Smooth muscle cell of the brain vasculature (primary cell): Measurements from ENCODE around the gene BABAM2.

Experiments used
- DNase-seq: peaks from one replicate; pipeline ENCODE4 v3.0.0-alpha.2; 2012; ENCODE audit warnings: low read depth, low spot score

BABAM2 gene

DNA sequence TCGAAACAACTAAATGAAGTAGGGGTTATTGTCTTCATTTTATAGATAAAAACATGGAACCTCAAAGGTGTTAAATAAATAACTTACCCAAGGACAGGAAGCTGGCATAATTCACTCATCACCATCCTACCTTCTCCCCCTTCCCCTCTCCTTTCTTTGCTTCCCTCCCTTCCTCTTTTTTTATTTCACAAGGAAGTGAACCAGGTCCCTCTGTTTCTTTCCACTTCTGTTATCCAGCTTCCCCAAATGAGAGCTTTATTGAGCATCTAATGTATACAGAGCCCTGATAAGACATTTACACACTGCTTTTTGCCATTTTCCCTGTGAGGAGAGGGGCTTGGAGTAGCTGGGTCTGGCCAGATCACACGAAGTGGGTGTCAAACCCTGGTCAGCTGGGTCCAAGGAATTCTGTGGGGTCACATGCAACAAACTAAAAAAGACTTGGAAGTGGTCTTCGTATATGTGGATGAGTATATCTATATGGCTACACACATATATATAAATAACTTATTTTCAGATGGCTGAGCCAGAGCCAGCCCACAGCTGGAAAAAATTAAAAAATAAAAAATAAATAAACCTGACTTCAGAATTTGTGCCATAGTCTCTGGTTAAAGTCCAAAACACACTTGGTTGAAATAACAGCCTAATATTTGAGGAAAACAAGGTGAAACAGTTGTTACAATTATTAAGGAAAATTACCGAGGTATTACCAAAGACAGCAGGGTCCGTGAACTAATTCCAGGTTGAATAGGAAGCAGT is 452.8 kb downstream of the BABAM2 start:
- DNase-seq = no peak

DNA sequence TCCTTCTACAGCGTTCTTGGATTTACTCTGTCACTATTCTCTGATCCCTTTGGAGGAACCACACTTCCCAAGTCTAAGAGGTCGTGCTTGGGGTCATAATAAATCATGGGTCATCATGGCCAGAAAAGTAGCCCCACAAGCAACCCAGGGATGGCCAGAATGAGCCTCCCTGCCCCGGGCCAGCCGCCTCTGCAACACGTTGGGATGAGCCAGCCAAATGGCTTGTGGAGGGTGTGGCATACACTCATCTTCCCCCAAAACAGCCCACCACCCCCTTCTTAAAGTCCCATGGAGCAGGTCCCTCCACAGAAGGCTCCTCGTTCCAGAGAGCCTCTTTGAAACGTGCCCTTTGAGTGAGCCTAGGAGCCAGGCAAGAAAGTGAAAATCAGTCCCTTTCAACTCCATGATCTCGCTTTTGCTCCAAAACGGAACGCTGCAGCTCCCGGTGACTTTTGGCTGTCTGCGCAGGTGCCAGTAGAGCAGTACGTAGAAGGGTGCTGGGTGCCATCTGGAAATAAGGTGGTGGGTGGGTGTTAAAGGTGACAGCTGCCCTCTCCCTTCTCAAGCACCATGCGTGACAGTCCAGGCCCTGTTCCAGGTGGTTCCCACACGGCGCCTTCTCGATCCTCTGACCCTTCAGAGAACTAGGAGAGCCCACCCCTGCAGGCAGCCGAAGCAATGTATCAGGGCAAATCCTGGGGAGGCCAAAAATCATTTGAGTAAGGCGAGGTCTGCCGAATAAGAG is 453.6 kb downstream of the BABAM2 start:
- DNase-seq = no peak

DNA sequence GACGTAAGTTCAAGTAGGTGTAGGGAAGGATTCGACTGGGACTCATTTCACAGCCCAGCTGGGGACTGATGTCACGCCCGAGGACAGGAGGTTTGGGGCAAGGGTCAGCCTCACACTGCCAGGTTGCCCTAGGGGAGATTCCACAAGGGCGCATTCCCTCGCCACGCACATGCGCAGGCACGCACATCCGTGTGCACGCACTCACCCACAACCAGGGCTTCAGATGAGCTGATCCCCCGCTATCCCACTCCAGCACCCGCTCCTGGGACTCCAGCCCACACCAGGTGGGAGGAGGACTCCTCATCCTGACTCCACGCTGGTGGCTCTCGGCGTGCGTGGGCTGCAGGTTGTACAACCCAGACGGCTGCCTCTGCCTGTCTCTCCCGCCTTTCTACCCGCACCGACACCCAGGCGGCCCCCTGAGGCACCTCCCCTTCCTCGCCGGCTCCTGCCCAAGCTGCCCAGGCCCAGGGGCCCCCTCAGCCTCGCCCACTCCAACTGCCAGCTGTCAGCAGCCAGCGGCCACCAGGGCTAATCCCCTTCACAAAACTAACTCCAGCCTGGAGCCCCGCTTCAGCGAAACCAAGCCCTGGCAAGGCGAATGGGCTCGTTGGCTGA is 454.3 kb downstream of the BABAM2 start:
- no peak for DNase-seq

DNA sequence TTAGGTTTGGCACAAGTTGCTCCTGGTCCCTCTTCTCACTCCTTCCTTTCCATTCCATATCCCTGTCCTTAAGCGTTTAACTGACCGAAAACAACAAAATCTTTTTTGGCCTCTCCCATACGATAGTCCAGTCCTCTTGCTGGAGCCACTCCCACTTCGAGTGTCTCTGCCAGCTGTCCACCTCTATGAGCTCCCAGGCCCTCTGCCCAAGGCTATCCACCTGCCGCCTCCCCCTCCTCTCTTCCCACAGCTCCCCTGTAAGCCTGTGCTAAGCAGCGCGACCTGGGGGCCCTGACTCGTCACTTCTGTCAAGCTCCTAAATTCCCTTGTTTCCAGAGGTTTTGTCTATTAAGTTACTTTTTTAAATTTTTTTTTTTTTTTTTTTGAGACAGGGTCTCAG is 455.1 kb downstream of the BABAM2 start:
- no peak for DNase-seq

DNA sequence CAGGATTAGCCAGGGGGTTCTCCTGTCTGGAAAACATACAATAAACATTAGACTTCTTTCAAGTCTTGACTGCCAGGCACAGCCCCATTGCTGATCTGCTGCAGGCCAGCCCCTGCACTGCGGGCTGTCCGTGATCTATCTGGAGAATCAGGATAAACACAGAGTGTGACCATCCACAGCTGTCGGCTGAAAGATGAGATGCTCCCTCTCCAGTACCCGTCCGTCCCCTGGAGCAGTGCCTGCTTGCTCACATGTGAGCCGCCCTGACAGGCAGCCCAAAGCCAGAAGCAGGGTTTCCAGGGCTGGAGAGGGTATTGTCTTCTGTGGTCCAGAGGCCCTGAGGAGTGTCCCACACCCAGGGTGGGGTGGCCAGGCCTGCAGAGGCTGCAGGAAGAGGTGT is 456.1 kb downstream of the BABAM2 start:
- no peak for DNase-seq

DNA sequence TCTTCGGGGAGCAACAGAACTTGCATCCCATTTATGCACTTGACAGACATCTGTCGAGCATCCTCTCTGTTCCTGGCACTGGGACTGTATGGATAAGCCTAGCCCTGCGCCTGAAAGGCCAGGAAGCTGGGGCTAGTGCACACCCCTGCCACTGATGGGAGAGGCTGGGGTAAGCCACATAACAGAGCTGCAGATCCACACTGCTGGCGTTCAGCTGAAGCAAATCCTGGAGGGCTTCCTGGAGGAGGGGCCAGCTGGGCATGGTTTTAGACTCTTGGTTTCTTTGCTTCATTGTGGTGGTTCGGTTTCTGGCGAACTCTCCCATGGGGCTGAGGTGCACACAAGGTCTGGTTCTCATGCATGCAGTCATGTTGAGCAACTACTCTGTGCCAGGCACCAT is 456.7 kb downstream of the BABAM2 start:
- no peak for DNase-seq

DNA sequence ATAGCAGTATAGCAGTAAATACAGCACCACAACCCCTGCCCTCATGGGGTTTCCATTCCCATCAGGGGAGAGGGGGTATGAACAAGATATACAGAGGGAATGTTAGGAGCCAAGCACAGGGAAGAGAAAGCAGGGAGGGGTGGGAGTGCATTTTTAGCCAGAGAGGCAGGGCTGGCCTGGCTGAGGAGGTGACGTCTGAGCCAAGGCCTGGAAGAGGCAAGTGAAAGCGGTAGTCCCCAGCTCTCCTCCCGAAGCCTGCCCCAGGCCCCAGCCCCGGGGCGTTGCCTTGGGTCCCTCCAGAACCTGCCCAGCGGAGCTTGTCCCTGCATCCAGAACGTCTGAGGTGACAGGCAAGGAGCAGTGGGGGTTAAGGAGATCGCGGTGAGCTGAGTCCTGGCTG is 457.1 kb downstream of the BABAM2 start:
- no peak for DNase-seq

DNA sequence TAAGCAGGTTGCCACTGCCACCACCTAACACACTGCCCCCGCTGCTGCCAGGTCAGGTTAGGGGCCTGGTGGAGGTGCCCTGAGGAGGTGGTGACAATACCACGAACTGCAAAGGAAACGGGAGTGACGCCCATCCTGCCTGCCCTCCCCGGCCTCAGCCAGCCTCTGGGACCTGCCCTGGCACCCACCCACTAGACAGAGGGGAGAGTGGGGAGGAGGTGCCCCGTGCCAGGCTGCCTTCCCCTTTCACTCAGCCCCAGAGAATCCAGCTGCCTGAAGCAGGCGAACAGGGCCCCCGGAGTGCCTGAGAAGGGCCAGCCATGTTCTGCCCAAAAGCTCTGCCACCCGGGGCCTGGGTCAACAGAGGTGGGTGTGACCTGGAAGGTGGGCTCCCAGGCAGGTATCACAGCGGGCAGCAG is 457.6 kb downstream of the BABAM2 start:
- DNase-seq = no peak

DNA sequence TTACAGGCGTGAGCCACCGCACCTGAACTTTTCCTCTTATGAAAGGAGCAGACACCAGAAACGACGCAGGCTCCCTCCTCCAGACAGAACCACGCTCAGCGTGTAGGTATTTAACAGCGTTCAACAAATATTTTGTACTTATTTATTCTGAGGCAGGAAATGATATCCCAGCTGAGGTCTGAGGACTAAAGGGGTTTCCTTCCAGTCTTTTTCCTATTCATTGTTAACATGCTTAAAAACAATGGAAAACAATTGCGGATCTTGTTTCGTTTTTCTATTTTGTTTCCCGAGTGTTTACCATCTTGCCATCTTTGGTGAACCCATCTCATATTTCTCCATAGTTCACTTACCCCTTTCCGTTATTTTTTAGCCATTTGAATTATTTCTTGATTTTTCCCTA is 458.4 kb downstream of the BABAM2 start:
- DNase-seq = no peak

DNA sequence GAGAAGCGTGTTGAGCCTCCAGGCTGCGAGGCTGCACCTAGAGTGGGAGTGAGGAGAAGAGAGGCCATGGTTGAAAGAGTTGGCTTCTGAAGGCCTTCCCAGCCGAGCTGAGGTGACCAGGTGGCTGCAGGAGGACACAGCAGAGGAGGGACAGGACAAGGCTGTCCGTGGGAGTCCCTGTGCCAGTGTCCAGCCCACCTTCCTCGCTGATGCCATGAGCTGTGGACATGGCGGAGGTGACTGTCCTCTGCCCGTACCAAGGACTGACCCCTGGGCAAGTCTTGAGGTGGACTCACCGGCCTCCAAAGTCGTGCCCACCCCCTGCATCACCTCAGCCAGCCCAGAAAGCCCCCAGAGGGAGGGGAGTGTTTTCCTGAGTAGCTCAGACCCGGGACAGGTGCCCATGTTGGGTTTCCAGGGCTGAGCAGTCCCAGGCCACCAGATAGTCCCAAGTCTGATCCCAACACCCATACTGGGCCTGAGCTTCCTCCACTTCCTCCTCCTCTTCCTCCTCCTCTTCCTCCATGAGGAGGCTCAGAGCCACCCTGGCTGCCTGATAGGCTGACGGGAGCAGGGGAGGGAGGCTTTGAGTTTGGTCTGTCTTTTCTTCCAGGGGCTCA is 459.1 kb downstream of the BABAM2 start:
- DNase-seq = no peak

DNA sequence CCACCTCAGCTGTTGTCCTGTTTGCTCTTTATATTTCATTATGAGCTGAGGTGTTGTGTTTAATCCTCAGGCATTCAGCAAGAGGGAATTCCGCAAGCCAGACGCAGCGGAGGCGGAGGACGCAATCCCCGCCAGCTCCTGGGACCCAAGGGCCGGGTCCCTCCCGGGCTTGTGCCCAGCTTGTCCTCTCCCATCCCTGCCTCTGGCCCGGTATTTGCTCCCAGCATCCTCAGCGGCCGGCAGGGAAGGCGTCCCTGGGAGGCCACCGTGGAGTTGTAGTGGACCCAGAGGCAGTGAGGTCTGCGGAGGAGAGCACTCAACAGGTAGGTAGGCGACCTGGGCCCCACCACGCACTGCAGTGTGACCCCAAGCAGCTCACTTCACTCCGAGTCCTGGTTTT is 459.7 kb downstream of the BABAM2 start:
- DNase-seq = no peak

DNA sequence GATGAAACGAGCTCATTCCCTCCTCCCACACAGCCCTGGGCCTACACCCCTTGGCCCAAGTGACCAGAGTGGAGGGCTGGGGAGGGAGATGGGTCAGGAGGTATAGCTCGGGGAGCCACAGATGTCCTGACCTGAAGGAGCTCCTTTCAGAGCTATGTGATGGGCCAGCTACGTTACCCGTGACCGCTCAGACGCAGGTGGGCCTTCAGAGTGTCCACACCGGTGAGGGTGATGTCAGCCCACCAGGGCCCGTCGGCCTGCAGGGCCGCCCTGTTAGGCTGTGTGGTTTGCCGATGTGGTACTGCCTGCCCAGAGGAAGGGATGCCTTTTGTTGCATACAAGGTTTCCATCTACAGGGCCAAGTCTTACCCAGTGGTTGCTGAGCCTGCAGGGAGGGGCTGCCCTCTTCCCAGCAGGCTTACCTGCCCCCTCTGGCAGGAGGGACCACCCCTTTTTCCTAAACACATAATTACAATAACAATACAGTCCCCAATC is 460.3 kb downstream of the BABAM2 start:
- DNase-seq = no peak

DNA sequence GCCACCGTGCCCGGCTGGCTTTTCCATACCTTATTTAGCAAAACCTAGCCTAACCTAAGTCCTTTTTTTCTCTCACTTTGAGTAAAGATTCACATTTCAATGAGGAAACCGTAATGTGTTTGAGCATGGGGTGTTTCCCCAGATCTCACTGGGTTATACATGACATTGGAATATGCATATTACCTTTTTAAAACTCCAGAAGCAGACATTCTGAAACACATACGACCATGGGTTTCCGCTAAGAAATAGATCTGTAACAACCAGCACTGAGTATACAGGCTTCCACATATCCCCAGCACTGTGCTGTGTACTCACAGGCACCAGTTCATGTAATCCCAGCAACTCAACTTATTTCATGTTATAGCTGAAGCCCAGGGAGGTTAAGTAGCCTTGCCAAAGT is 461.1 kb downstream of the BABAM2 start:
- DNase-seq = no peak

DNA sequence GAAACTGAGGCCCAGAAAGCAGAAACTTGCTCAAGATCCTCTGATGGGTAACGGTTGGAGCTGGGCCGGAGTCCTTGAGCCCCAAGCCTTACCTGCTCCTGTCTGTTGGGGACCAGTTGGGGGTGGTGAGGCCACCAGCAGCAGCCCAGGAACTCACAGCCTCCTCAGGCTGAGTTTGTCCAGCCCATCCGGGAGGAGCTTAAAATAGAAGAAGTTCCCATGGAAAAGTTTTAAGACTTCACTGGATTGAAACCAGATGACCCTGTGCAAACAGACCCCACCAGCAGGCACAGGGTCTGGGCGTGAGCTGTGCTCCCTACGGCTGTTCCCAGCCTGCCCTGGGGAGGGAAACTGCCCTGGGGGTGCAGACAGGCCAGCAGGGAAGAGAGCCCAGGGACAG is 461.6 kb downstream of the BABAM2 start:
- DNase-seq = no peak

DNA sequence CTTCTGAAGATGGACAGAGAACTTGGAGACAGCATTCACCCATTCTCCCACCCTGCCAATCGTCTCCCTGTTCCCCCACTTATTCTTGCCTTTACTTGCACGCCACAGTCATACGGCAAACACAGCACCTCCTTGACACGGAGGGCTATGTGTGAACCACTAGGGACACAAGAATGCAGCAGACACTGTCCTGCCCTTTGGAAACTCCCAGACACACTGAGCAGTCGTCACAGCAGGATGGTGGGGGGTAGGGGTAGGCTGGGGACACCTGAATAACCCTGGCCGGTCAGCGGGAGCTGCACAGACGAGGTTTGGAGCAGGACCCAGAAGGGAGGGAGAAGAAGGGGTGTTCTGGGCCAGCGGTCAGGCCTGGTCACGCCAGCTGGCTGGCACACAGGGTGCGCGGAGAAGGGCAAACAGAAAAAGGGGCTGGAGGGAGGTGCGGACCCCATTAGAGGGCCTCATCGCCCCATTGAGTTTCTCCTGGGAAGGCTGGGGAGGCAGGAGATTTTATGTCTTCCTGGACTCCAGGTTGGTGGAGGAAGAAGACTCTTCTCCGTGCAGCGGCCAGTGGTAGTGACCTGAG is 462.2 kb downstream of the BABAM2 start:
- no peak for DNase-seq

DNA sequence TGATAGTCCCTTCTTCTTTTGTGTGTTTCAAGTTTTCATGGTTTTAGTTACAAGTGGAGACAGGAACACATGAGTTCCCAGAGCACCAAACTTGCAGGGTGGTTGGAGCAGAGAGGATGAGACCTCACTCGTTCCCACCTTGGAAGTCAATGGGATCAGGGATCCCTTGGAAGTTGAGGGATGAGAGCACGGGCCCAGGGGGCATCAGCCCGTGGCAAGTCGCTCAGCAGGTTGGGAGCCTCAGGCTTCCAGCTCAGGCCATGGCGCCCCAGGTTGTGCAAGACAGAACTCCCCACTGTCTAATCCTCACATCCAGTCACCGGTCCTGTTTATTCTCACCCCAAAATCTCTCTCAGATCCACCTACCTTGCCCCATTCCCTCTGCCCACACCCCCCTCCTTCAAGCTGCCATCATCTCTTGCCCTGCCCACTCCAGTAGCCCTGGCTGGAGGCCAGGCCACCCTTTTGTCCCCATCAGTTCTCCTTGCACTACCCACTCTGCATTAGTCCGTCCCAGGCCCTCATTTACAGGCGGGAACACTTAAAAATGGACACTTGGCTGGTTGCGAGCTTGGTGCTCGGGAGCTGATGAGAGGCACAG is 464.5 kb downstream of the BABAM2 start:
- no peak for DNase-seq

DNA sequence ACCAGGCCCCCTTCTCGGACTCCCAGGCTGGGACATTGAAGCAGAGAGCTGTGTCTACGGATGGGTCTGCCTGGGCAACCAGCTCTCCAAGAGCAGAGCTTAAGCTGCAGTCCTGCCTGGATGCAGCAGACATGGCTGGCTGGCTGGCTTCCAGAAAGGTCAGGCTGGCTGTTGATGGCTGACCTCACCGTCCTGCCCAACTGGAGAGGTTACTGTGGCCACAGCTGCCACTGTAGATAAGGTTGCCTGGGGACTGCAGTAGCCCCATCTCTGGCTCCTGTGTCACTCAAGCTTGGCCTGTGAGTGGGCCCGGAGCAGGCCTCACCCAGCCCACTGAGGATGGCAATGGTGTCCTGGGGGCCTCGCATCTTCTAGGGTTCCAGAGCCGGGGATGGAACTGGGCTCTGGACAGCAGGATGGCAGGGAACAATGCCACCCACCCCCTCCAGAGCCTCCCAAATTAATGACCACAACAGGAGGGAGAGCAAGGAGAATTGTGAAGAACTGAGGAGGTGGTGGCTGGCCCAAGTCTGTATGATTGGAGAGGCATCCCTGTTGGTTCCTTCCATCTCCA is 465.1 kb downstream of the BABAM2 start:
- no peak for DNase-seq

DNA sequence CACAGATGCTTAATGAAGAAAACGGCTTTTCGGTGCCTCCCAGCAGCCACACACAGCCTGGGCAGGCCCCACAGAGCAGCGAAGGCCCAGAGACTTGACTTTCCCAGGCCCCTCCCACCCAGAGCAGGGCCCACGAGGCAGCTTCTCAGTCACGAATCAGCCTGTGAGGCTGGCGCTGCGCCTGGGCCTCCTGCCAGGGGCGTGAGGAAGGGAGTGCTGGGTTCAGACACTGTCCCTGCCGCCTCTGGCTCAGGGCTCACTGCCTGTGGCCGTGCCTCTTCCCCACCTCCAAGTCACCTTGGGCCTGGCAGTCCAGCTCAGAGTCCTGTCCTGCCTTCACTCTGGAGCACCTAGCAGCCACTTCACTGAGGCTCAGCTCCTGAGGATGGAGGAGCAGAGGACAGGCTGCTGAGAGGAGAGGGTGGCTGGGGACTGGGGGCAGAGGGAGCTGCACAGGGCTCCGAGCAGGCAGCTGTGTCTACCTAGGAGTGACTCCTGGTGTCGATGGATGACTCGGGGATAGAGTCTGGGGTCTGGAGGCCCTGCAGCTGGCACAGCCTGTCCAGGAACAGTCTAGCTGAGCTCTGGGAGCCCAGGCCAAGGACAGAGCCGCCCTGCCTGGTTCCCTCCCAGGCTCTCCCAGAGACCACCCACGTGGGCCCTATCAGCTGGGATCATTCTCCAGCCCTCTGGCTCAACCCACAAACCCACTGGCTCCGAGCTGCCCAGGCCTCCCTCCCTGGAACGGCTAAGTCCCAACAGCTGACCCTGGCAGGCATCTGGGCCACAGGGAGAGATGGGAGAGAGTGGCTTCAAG is 465.8 kb downstream of the BABAM2 start:
- no peak for DNase-seq

DNA sequence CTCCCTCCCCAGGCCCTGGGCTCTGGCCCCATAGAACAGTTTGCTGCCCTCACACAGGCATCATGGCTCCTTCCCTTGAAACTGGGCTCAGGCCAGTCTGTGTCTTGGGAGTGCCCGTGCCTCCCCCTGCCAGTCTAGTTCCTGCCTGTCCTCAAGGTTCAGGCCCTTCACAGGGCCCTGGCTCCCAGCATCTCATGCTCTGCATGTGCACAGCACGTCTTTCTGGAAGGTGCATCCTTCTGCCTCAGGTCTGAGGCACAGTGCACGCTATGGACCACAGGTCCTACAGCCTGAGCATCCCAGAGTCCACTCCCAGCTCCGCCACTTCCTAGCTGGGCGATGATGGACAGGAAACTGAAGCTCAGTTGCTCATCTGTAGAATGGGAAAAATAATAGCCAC is 466.5 kb downstream of the BABAM2 start:
- no peak for DNase-seq

DNA sequence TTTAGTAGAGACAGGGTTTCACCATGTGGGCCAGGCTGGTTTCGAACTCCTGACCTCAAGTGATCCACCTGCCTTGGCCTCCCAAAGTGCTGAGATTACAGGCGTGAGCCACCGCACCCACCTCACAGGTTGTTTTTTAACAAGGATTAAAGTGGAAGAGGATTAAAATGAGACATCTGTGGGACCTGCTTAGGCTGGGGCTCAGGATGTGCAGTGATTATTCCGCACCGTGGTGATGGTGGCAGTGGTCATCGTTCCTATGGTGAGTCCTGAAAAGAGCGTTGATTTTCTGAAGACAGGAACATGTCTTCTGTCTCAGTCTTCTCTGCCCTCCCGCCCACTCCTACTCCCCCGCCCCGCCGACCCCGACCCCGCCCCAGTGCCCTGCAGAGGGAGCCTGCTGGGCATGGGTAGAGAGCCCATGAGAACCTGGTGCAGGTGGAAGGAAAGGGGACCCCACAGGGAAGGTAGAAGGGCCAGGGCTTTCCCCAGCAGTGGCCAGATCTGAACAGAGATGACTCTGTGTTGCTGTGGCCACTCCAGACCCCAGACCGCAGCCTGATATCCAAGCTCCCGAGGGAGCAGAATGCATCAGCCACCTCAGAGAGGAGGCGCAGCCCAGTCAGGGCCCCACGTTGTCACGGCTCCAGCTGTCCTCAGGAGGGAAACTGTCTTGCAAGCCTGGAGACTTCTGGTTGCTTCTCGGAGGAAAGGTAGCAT is 467.6 kb downstream of the BABAM2 start:
- no peak for DNase-seq
